Gastrocnemius medialis (tissue), 4 donors: ENCODE results near the gene RAB22A. TPM values are rescaled to one million over a fixed set of nuclear protein-coding genes. Genes with fewer than 3 reads are reported as not detected.

Experiments used
- ATAC-seq, 2 donors: fragments of 150-250 bp; one replicate each; pipeline ENCODE4 v1.9.1; 2016
- DNase-seq, 2 donors: peaks; one replicate each; pipeline ENCODE4 v3.0.0-alpha.2; 2019
- H3K27ac ChIP-seq, 4 donors: fragments of 200-600 bp; sonication (generic); 1 replicate in 1 of 4; 2 replicates in 3 of 4; pipeline ENCODE4 v1.5.1; 2016 to 2018; ENCODE audit warnings: mild to moderate bottlenecking in 2 of 4, moderate library complexity in 1 of 4
- H3K27me3 ChIP-seq, 3 donors: fragments of 200-600 bp; sonication (generic) in 2 of 3; 1 replicate in 1 of 3; 2 replicates in 2 of 3; pipeline versions ENCODE4 v1.5.1 to v1.6.0; 2016 to 2019; ENCODE audit warnings: mild to moderate bottlenecking in 1 of 3, moderate library complexity in 1 of 3
- H3K36me3 ChIP-seq, 2 donors: fragments of 200-600 bp; sonication (generic) in 1 of 2; one replicate each; pipeline ENCODE4 v1.5.1; 2017 to 2018
- H3K4me1 ChIP-seq, 2 donors: fragments of 200-600 bp; sonication (generic) in 1 of 2; one replicate each; pipeline ENCODE4 v1.5.1; 2016 to 2017; ENCODE audit warnings: mild to moderate bottlenecking in 2 of 2
- H3K4me3 ChIP-seq, 4 donors: fragments of 200-600 bp; sonication (generic) in 3 of 4; 1 replicate in 1 of 4; 2 replicates in 3 of 4; pipeline ENCODE4 v1.5.1; 2016 to 2019; ENCODE audit warnings: mild to moderate bottlenecking in 2 of 4
- H3K9me3 ChIP-seq, 3 donors: fragments of 200-600 bp; sonication (generic) in 2 of 3; 1 replicate in 1 of 3; 2 replicates in 2 of 3; pipeline ENCODE4 v1.5.1; 2016 to 2019
- CTCF ChIP-seq, 5 experiments: fragments of 450-650 bp in 3 of 5; fragments of 200-600 bp in 2 of 5; sonication (generic) in 2 of 5; IDR thresholded peaks in 4 of 5; conservative IDR thresholded peaks in 1 of 5; 1 replicate in 4 of 5; 2 replicates in 1 of 5; pipeline ENCODE4 v1.5.1; 2016 to 2019; ENCODE audit warnings: antibody characterized with exemption in 5 of 5, mild to moderate bottlenecking in 3 of 5, moderate library complexity in 3 of 5
- POLR2A ChIP-seq, 2 donors: fragments of 450-650 bp; IDR thresholded peaks; one replicate each; pipeline ENCODE4 v1.6.1; 2017; ENCODE audit warnings: antibody characterized with exemption in 2 of 2, mild to moderate bottlenecking in 2 of 2, moderate library complexity in 2 of 2
- in situ Hi-C, 4 donors: fragments of 200-750 bp; cut with MboI; loops; one replicate each; pipeline versions ENCODE4 v1.15.0 to v1.8.0; 2017; ENCODE audit warnings: low sequenced_read_pairs in 4 of 4
- intact Hi-C: fragments of 100-400 bp; cut with DNase I; formaldehyde crosslinking; loops from one replicate; pipeline ENCODE4 v1.15.1; 2023; ENCODE audit warnings: low total_unique reads
- total RNA-seq, 4 donors: library from RNA; depleted of rRNA; stranded (reverse); fragments of >200 nt; gene quantifications; one replicate each; pipeline versions ENCODE4 v1.1.0 to v1.2.3, GENCODE V29; 2016

Gene RAB22A
- total RNA-seq, 4 donors from 2014 or later: 8.0 to 10.9 (median 9.3) TPM

- Histone ChIP-seq H3K27me3 (no peaks in the 10 kb centered on the region), H3K9me3 (no peaks in the 10 kb centered on the region), H3K36me3 (peaks cover 0 to 13% of the 10 kb centered on the region in 2 donors), H3K4me1 (peaks cover 9 to 14% of the 10 kb centered on the region in 2 donors), H3K4me3 (no peak overlapping the region), H3K27ac (no peak overlapping the region)
- in situ Hi-C loops: no loop called here
- DNase-seq (no peak), ATAC-seq (no peak)
- intact Hi-C loops: no loop called here
- TF ChIP-seq CTCF (IDR thresholded peaks at IDR 0.05 in 4 of 5, conservative IDR thresholded peaks at IDR 0.05 in 1 of 5) (no peak), POLR2A (IDR thresholded peaks at IDR 0.05) (no peak)
These were observed 35.2 kb downstream of the RAB22A start for GRCh38 chr20:58344741-58345140.

GRCh38 chr20:58349570-58349969, 40.1 kb downstream of the RAB22A start:
- peak in 2 of 5 experiments; percentile 18 to 19 for TF ChIP-seq CTCF (IDR thresholded peaks at IDR 0.05 in 4 of 5, conservative IDR thresholded peaks at IDR 0.05 in 1 of 5)
- no peak for TF ChIP-seq POLR2A (IDR thresholded peaks at IDR 0.05)
- no peak overlapping the region for H3K4me3 ChIP-seq
- H3K4me1 ChIP-seq: peaks cover 9 to 11% of the 10 kb centered on the region in 2 donors
- H3K36me3 ChIP-seq: peaks cover 0 to 22% of the 10 kb centered on the region in 2 donors
- no peaks in the 10 kb centered on the region for H3K9me3 ChIP-seq
- H3K27me3 ChIP-seq: no peaks in the 10 kb centered on the region
- H3K27ac ChIP-seq: peak overlapping the region in 1 of 4 donors; percentile 54
- in situ Hi-C loops (no loop called here), intact Hi-C loops (loop anchor here (1.0 kb wide), 1 partner anchor 18 kb away; no protein-coding TSS in a partner anchor)
- ATAC-seq (peak; percentile 99 to 100), DNase-seq (no peak)

- no peak for ATAC-seq
- DNase-seq: no peak
- intact Hi-C loops: loop anchor here (5.0 kb wide), 1 partner anchor 35 kb away; the partner anchor contains the start of gene VAPB
- H3K9me3 ChIP-seq: no peaks in the 10 kb centered on the region
- no peak overlapping the region for H3K4me3 ChIP-seq
- H3K4me1 ChIP-seq: peaks cover 9 to 11% of the 10 kb centered on the region in 2 donors
- H3K27ac ChIP-seq: no peak overlapping the region
- TF ChIP-seq POLR2A (IDR thresholded peaks at IDR 0.05) (no peak), CTCF (IDR thresholded peaks at IDR 0.05 in 4 of 5, conservative IDR thresholded peaks at IDR 0.05 in 1 of 5) (no peak)
- peaks cover 0 to 36% of the 10 kb centered on the region in 2 donors for H3K36me3 ChIP-seq
- in situ Hi-C loops: no loop called here
- H3K27me3 ChIP-seq: no peaks in the 10 kb centered on the region
These were observed 43.0 kb downstream of the RAB22A start for GRCh38 chr20:58352468-58352867.

GRCh38 chr20:58359441-58359840, 49.9 kb downstream of the RAB22A start:
- Histone ChIP-seq H3K4me3 (no peak overlapping the region), H3K36me3 (peaks cover 0 to 59% of the 10 kb centered on the region in 2 donors), H3K27me3 (no peaks in the 10 kb centered on the region), H3K4me1 (no peaks in the 10 kb centered on the region), H3K27ac (no peak overlapping the region), H3K9me3 (no peaks in the 10 kb centered on the region)
- ATAC-seq (no peak), DNase-seq (no peak)
- intact Hi-C loops (no loop called here), in situ Hi-C loops (no loop called here)
- TF ChIP-seq POLR2A (IDR thresholded peaks at IDR 0.05) (no peak), CTCF (IDR thresholded peaks at IDR 0.05 in 4 of 5, conservative IDR thresholded peaks at IDR 0.05 in 1 of 5) (no peak)

GRCh38 chr20:58360936-58361335, 51.4 kb downstream of the RAB22A start:
- Histone ChIP-seq H3K27ac (no peak overlapping the region), H3K4me3 (no peak overlapping the region)
- in situ Hi-C loops: no loop called here

More at GRCh38 chr20:58360936-58361335, 51.4 kb downstream of the RAB22A start:
- Histone ChIP-seq H3K9me3 (no peaks in the 10 kb centered on the region), H3K27me3 (no peaks in the 10 kb centered on the region), H3K4me1 (no peaks in the 10 kb centered on the region), H3K36me3 (peaks cover 0 to 50% of the 10 kb centered on the region in 2 donors)
- no peak for DNase-seq
- no peak for TF ChIP-seq CTCF (IDR thresholded peaks at IDR 0.05 in 4 of 5, conservative IDR thresholded peaks at IDR 0.05 in 1 of 5)
- TF ChIP-seq POLR2A (IDR thresholded peaks at IDR 0.05): no peak
- intact Hi-C loops: no loop called here
- no peak for ATAC-seq
